KMS-11 (cell line): Measurements from ENCODE around the gene ALKBH3.
A peak's percentile ranks its signal among the peaks of the same experiment; 100 is the strongest.

Experiments
- H2AFZ ChIP-seq: fragments of 200-600 bp; sonication (generic); 2 replicates; pipeline ENCODE4 v1.6.1; 2016; ENCODE audit warnings: antibody characterized with exemption, mixed run types, low read depth
- H3K27ac ChIP-seq: fragments of 200-600 bp; sonication (generic); 2 replicates; pipeline ENCODE4 v1.6.1; 2016; ENCODE audit warnings: mild to moderate bottlenecking, mixed run types
- H3K27me3 ChIP-seq: fragments of 200-600 bp; sonication (generic); 2 replicates; pipeline ENCODE4 v1.6.1; 2017; ENCODE audit warnings: mild to moderate bottlenecking, low read depth, mixed run types, moderate library complexity; ENCODE audit not compliant: insufficient read depth
- H3K36me3 ChIP-seq: fragments of 200-600 bp; sonication (generic); 2 replicates; pipeline ENCODE4 v1.6.1; 2017; ENCODE audit warnings: mild to moderate bottlenecking, mixed run types; ENCODE audit not compliant: insufficient read depth
- H3K4me1 ChIP-seq: fragments of 200-600 bp; sonication (generic); 2 replicates; pipeline ENCODE4 v1.6.1; 2016; ENCODE audit warnings: mild to moderate bottlenecking, low read depth, mixed run types; ENCODE audit not compliant: poor library complexity, severe bottlenecking
- H3K4me2 ChIP-seq: fragments of 200-600 bp; sonication (generic); 2 replicates; pipeline ENCODE4 v1.7.0; 2016; ENCODE audit warnings: mild to moderate bottlenecking, mixed run types
- H3K4me3 ChIP-seq: fragments of 200-600 bp; sonication (generic); IDR thresholded peaks from 2 replicates; pipeline ENCODE4 v1.6.1; 2017; ENCODE audit warnings: low read depth, low read length, mixed read lengths; ENCODE audit not compliant: insufficient read depth
- H3K79me2 ChIP-seq: fragments of 200-600 bp; sonication (generic); 2 replicates; pipeline ENCODE4 v1.6.1; 2016; ENCODE audit warnings: low read depth, mixed run types; ENCODE audit not compliant: insufficient read depth
- H3K9ac ChIP-seq: fragments of 200-600 bp; sonication (generic); 2 replicates; pipeline ENCODE4 v1.6.1; 2016; ENCODE audit warnings: mild to moderate bottlenecking, mixed run types
- H4K20me1 ChIP-seq: fragments of 200-600 bp; sonication (generic); 2 replicates; pipeline ENCODE4 v1.6.1; 2016; ENCODE audit warnings: mild to moderate bottlenecking, mixed run types; ENCODE audit not compliant: insufficient read depth
- TF ChIP-seq, protein P1 (sequence below): fragments of 200-600 bp; sonication (generic); conservative IDR thresholded peaks from 2 replicates; pipeline ENCODE4 v1.6.1; 2017; ENCODE audit warnings: low read depth, mild to moderate bottlenecking, antibody characterized with exemption, low read length, moderate library complexity, mixed read lengths

ALKBH3 gene

DNA sequence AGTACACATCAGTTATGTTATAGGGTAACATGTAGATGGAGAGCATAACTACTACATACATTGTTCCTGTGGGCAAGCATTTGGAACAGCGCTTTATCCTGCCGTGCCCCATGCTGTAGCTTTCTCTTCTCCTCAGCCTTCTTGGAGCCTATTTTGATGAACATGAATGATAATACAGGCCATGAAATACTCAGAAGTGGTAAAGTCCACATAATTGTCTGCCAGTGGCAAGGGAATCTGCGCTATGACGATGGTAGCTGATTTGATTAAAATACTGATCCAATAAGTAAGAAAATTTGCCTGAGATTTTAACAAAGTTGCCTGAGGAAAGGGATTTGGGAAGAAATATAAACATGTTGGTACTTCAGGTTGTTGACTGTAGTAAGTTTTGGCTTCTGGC lies 23.3 kb downstream of the ALKBH3 start:
- H3K9ac ChIP-seq = no peak overlapping the region
- H3K4me1 ChIP-seq = peaks cover 21% of the 10 kb centered on the region
- H3K27ac ChIP-seq = no peak overlapping the region
- H3K36me3 ChIP-seq = no peaks in the 10 kb centered on the region; the same call in 1 of the 2 replicates
- no peak overlapping the region for H3K4me2 ChIP-seq
- no peaks in the 10 kb centered on the region for H3K79me2 ChIP-seq
- TF ChIP-seq, protein P1, sequence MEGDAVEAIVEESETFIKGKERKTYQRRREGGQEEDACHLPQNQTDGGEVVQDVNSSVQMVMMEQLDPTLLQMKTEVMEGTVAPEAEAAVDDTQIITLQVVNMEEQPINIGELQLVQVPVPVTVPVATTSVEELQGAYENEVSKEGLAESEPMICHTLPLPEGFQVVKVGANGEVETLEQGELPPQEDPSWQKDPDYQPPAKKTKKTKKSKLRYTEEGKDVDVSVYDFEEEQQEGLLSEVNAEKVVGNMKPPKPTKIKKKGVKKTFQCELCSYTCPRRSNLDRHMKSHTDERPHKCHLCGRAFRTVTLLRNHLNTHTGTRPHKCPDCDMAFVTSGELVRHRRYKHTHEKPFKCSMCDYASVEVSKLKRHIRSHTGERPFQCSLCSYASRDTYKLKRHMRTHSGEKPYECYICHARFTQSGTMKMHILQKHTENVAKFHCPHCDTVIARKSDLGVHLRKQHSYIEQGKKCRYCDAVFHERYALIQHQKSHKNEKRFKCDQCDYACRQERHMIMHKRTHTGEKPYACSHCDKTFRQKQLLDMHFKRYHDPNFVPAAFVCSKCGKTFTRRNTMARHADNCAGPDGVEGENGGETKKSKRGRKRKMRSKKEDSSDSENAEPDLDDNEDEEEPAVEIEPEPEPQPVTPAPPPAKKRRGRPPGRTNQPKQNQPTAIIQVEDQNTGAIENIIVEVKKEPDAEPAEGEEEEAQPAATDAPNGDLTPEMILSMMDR = no peak
- H3K27me3 ChIP-seq = no peaks in the 10 kb centered on the region
- no peak overlapping the region for H3K4me3 ChIP-seq
- H2AFZ ChIP-seq = no peak overlapping the region
- H4K20me1 ChIP-seq = no peaks in the 10 kb centered on the region

DNA sequence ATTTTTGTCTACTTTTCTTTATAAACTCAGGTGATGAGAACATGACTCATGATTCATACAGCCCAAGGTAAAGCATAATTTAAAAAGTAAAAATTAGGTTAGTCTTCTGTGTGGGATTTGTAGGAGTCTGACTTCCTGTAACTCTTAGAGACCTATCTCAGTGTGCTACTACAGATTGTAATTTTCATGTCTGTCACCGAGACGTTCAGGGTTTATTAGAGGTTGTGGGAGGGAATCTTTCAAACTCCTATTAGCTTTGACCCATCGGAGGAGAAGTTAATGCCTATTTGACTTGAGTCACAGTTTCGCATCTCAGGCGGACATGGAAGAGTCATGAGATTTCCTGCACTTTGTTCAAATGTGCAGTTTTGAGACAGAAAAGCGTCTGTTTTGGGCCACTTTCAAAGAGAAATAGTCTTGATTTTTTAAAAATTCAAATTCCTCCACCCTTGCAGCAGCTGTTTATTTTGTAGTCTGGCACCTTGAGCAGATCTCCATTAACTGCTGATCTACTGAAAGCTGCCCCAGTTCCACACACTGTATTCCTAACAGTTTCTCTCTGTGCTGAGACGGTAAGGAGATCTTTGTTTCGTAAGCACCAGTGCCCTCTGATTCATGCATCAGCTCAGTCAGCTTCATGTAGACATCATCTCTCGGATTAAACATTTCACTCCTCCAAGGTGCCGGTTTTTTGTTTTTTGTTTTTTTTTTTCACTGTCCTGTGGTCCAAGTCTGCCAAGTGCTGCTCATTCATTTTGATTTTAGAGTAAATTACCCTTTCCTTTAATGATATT lies 24.3 kb downstream of the ALKBH3 start:
- Histone ChIP-seq H3K9ac (no peak overlapping the region), H4K20me1 (no peaks in the 10 kb centered on the region), H2AFZ (no peak overlapping the region), H3K4me1 (peaks cover 21% of the 10 kb centered on the region), H3K27me3 (no peaks in the 10 kb centered on the region), H3K79me2 (no peaks in the 10 kb centered on the region), H3K36me3 (no peaks in the 10 kb centered on the region; the same call in 1 of the 2 replicates), H3K4me2 (no peak overlapping the region), H3K4me3 (no peak overlapping the region), H3K27ac (no peak overlapping the region)
- TF ChIP-seq, protein P1 = no peak

DNA sequence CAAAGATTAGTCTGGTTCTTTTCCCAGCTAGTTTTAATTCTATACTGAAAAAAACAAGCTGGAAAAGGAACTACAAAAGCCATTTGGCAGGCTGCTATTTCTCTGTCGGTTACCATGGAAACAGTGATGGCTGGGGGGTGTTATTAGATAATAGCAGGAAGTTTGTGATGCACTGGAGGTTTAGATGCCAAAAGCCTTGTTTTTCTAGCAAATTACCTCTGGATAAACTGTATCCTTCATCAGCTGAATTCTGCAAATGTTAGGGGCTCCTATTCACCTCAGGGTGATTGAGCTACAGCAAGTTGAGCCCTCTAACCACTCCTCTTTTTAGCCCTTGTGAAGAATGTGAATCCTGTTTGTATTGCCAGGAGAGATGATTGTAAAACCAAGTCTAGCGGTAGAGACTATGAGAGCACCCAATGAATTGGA lies 25.2 kb downstream of the ALKBH3 start:
- Histone ChIP-seq H4K20me1 (no peaks in the 10 kb centered on the region), H3K27ac (no peak overlapping the region), H3K27me3 (no peaks in the 10 kb centered on the region), H3K36me3 (no peaks in the 10 kb centered on the region; the same call in 1 of the 2 replicates), H3K79me2 (no peaks in the 10 kb centered on the region), H3K9ac (no peak overlapping the region), H2AFZ (no peak overlapping the region), H3K4me1 (peaks cover 21% of the 10 kb centered on the region), H3K4me2 (no peak overlapping the region), H3K4me3 (no peak overlapping the region)
- TF ChIP-seq, protein P1 = no peak

DNA sequence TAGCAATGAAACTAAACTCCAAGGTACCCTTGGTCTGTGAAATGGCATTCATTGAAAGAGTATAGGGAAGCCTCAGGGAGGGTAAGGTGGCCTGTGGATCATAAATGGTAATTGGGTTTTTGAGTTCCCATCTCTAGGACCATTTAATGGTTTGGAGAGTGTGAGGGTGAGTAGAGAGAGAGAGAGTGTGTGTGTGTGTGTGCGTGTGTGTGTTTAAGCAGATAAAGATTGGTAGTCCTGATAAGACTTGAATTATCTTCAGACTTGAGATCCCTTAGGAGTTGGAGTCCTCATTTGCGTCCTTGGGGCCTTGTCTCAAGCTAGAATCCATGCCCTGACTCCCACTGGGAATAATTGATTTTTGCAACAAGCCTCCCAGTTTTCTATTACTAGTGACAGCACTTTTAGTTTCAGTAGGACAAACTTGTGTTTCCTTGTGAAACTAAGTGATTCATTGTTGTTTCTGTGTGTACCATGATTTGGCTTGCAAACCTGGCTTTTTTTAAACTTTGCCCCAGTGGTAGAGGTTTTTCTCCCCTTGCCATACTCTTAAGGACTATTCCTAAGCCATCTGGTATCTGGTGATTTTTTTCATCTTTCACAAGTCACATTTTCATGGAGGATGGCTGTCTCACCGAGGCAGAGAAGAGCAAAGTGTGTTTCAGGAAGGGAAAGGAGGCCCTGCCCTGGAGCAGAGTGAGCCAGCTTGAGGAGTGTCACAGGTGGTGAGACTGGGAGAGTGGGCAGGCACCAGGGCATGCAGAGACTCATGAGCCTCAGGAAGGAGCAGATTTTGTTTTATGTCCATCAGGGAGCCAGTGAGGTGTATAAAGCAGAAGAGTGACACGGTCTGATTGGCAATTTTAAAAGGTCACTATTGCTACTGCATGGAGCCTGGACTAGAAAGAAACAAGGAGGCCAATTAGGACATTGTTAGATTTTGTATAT lies 26.7 kb downstream of the ALKBH3 start:
- no peaks in the 10 kb centered on the region; the same call in 1 of the 2 replicates for H3K36me3 ChIP-seq
- H3K4me3 ChIP-seq = no peak overlapping the region
- no peaks in the 10 kb centered on the region for H4K20me1 ChIP-seq
- H2AFZ ChIP-seq = no peak overlapping the region
- H3K9ac ChIP-seq = no peak overlapping the region
- H3K27ac ChIP-seq = peak overlapping the region; percentile 21; the same call in 1 of the 2 replicates
- no peaks in the 10 kb centered on the region for H3K79me2 ChIP-seq
- no peaks in the 10 kb centered on the region for H3K27me3 ChIP-seq
- H3K4me1 ChIP-seq = peaks cover 22% of the 10 kb centered on the region
- peak overlapping the region; percentile 23; the same call in 1 of the 2 replicates for H3K4me2 ChIP-seq
- TF ChIP-seq, protein P1 = no peak
